ENCODE results near the gene PLSCR5.

Gene PLSCR5

GRCh38 chr3:146605106-146605505 lies at the start of gene PLSCR5:
Gene PLSCR5 (minus strand): TSS chr3:146605346. CDS start chr3:146605212, 134 bp downstream.
- no peak for DNase-seq (ENCODE audit: low read depth)

GRCh38 chr3:146653978-146654377 lies 48.8 kb upstream of the PLSCR5 start:
- no peak for DNase-seq (ENCODE audit: low read depth)

GRCh38 chr3:146650691-146651442 lies 45.7 kb upstream of the PLSCR5 start:
- no peak for DNase-seq (ENCODE audit: low read depth)

- no peak for DNase-seq (ENCODE audit: low read depth)
Observed at GRCh38 chr3:146646261-146646660, 41.1 kb upstream of the PLSCR5 start.

- DNase-seq (ENCODE audit: low read depth): peak; percentile 33
Observed at GRCh38 chr3:146640955-146641867, 36.1 kb upstream of the PLSCR5 start.

- no peak for DNase-seq (ENCODE audit: low read depth)
Observed at GRCh38 chr3:146640361-146640760, 35.2 kb upstream of the PLSCR5 start.

GRCh38 chr3:146638718-146639117 lies 33.6 kb upstream of the PLSCR5 start:
- no peak for DNase-seq (ENCODE audit: low read depth)

- no peak for DNase-seq (ENCODE audit: low read depth)
Observed at GRCh38 chr3:146637871-146638270, 32.7 kb upstream of the PLSCR5 start.

- DNase-seq (ENCODE audit: low read depth): no peak
Observed at GRCh38 chr3:146636881-146637280, 31.7 kb upstream of the PLSCR5 start.

GRCh38 chr3:146634346-146634745 lies 29.2 kb upstream of the PLSCR5 start:
- DNase-seq (ENCODE audit: low read depth): no peak

- no peak for DNase-seq (ENCODE audit: low read depth)
Observed at GRCh38 chr3:146628671-146629070, 23.5 kb upstream of the PLSCR5 start.

- no peak for DNase-seq (ENCODE audit: low read depth)
Observed at GRCh38 chr3:146626403-146627122, 21.4 kb upstream of the PLSCR5 start.

- no peak for DNase-seq (ENCODE audit: low read depth)
Observed at GRCh38 chr3:146625186-146625775, 20.1 kb upstream of the PLSCR5 start.

- no peak for DNase-seq (ENCODE audit: low read depth)
Observed at GRCh38 chr3:146621723-146622122, 16.6 kb upstream of the PLSCR5 start.

- no peak for DNase-seq (ENCODE audit: low read depth)
Observed at GRCh38 chr3:146612015-146612414, 6.9 kb upstream of the PLSCR5 start.

- no peak for DNase-seq (ENCODE audit: low read depth)
Observed at GRCh38 chr3:146611096-146611495, 6.0 kb upstream of the PLSCR5 start.

GRCh38 chr3:146598535-146598934 lies 6.6 kb downstream of the PLSCR5 start:
- DNase-seq (ENCODE audit: low read depth): no peak

- DNase-seq (ENCODE audit: low read depth): no peak
Observed at GRCh38 chr3:146594843-146595482, 10.2 kb downstream of the PLSCR5 start.

- no peak for DNase-seq (ENCODE audit: low read depth)
Observed at GRCh38 chr3:146593776-146594175, 11.4 kb downstream of the PLSCR5 start.

GRCh38 chr3:146590521-146590920 lies 14.6 kb downstream of the PLSCR5 start:
- DNase-seq (ENCODE audit: low read depth): no peak

GRCh38 chr3:146589899-146590508 lies 15.1 kb downstream of the PLSCR5 start:
- peak; percentile 24 for DNase-seq (ENCODE audit: low read depth)

Data from HS-27A (cell line).